ENCODE data around the gene SOST. TPM values are rescaled to one million over a fixed set of nuclear protein-coding genes. Genes with fewer than 3 reads are reported as not detected.
A peak's percentile ranks its signal among the peaks of the same experiment; 100 is the strongest.

Gene SOST
- polyA plus RNA-seq, 1 of the 3 experiments (the other 2 are of a cell fraction), result not detected

- Histone ChIP-seq H3K4me1 (ENCODE audit: control insufficient read depth in 1 of 2, insufficient read depth in 2 of 2, low read depth in 1 of 2, low read length in 1 of 2) (no peaks in the 10 kb centered on the region), H2AFZ (ENCODE audit: low read depth) (no peak overlapping the region), H3K27me3 (ENCODE audit: insufficient read depth) (no peaks in the 10 kb centered on the region), H4K20me1 (ENCODE audit: insufficient read depth) (no peaks in the 10 kb centered on the region), H3K36me3 (replicated peaks in 1 of 2; ENCODE audit: control insufficient read depth in 1 of 2, insufficient read depth in 2 of 2, low read length in 1 of 2) (peaks cover 17 to 37% of the 10 kb centered on the region in 2 experiments), H3K9ac (no peak overlapping the region), H3K4me2 (no peak overlapping the region), H3K79me2 (ENCODE audit: insufficient read depth) (no peaks in the 10 kb centered on the region), H3F3A (replicated peaks; ENCODE audit: insufficient read depth) (peaks cover 26% of the 10 kb centered on the region), H3K4me3 (ENCODE audit: low read depth in 2 of 2, low read length in 1 of 2) (no peak overlapping the region), H3K27ac (ENCODE audit: low read depth in 2 of 2, low read length in 1 of 2) (no peak overlapping the region), H3K9me2 (no peaks in the 10 kb centered on the region), H3K9me3 (no peaks in the 10 kb centered on the region)
- CTCF ChIA-PET, result interaction anchor here (0.6 to 3.3 kb wide), 30 partner anchors 10 to 330 kb away, joined by 3 to 59 read pairs (median 4); partner anchors contain the start of genes CD300LG, CFAP97D1 and DUSP3
- POLR2A ChIA-PET, result interaction anchor here (1.5 kb wide), 1 partner anchor 79 kb away, joined by 4 read pairs; no protein-coding TSS in a partner anchor
- 84% methylated on average over 6 of the region's 6 CpGs for WGBS (ENCODE audit: low lambda C conversion rate)
- no peak for DNase-seq
- no peak for TF ChIP-seq SIN3A (IDR thresholded peaks at IDR 0.05; ENCODE audit: borderline replicate concordance, low read depth, low read length)
- TF ChIP-seq TAF1 (IDR thresholded peaks at IDR 0.05; ENCODE audit: borderline replicate concordance, low read depth, low read length), result no peak
- no peak for TF ChIP-seq SMC3 (IDR thresholded peaks at IDR 0.05; ENCODE audit: low read depth, low read length)
- TF ChIP-seq GABPA (IDR thresholded peaks at IDR 0.05; ENCODE audit: low read depth), result no peak
- TF ChIP-seq ZBTB33 (IDR thresholded peaks at IDR 0.05; ENCODE audit: borderline replicate concordance, low read depth), result no peak
- no peak for TF ChIP-seq TEAD4 (IDR thresholded peaks at IDR 0.05; ENCODE audit: borderline replicate concordance, insufficient read depth)
- TF ChIP-seq RXRA (IDR thresholded peaks at IDR 0.05; ENCODE audit: borderline replicate concordance, low read depth), result no peak
- TF ChIP-seq RCOR1 (IDR thresholded peaks at IDR 0.05; ENCODE audit: low read length), result no peak
- no peak for TF ChIP-seq RAD21 (IDR thresholded peaks at IDR 0.05; ENCODE audit: low read length)
- no peak for TF ChIP-seq FOXM1 (IDR thresholded peaks at IDR 0.05; ENCODE audit: low read depth)
- no peak for TF ChIP-seq JUND (IDR thresholded peaks at IDR 0.05)
- no peak for TF ChIP-seq TCF12 (IDR thresholded peaks at IDR 0.05)
- no peak for TF ChIP-seq ELF1 (IDR thresholded peaks at IDR 0.05)
These were observed 8.6 kb upstream of the SOST start for GRCh38 chr17:43767053-43767712.

- Histone ChIP-seq H3F3A (replicated peaks; ENCODE audit: insufficient read depth) (peaks cover 26% of the 10 kb centered on the region), H3K9me2 (no peaks in the 10 kb centered on the region), H3K4me2 (no peak overlapping the region), H4K20me1 (ENCODE audit: insufficient read depth) (no peaks in the 10 kb centered on the region), H2AFZ (ENCODE audit: low read depth) (no peak overlapping the region), H3K27ac (ENCODE audit: low read depth in 2 of 2, low read length in 1 of 2) (no peak overlapping the region), H3K27me3 (ENCODE audit: insufficient read depth) (no peaks in the 10 kb centered on the region), H3K4me1 (ENCODE audit: control insufficient read depth in 1 of 2, insufficient read depth in 2 of 2, low read depth in 1 of 2, low read length in 1 of 2) (no peaks in the 10 kb centered on the region), H3K79me2 (ENCODE audit: insufficient read depth) (no peaks in the 10 kb centered on the region), H3K4me3 (ENCODE audit: low read depth in 2 of 2, low read length in 1 of 2) (no peak overlapping the region; a peak in 1 of 4 replicates), H3K9ac (no peak overlapping the region), H3K9me3 (no peaks in the 10 kb centered on the region), H3K36me3 (replicated peaks in 1 of 2; ENCODE audit: control insufficient read depth in 1 of 2, insufficient read depth in 2 of 2, low read length in 1 of 2) (peaks cover 12 to 34% of the 10 kb centered on the region in 2 experiments)
- CTCF ChIA-PET, result interaction anchor here (0.6 to 3.3 kb wide), 50 partner anchors 10 to 369 kb away, joined by 3 to 59 read pairs (median 3); partner anchors contain the start of genes CD300LG, CFAP97D1 and DUSP3
- peak; percentile 74 for DNase-seq
- TF ChIP-seq SMC3 (IDR thresholded peaks at IDR 0.05; ENCODE audit: low read depth, low read length) (peak; percentile 32; the same call in 1 of the 2 replicates), CTCF (IDR thresholded peaks at IDR 0.05) (peak; percentile 97), RFX5 (IDR thresholded peaks at IDR 0.05; ENCODE audit: low read length) (no peak), ELF1 (IDR thresholded peaks at IDR 0.05) (no peak), TAF1 (IDR thresholded peaks at IDR 0.05; ENCODE audit: borderline replicate concordance, low read depth, low read length) (no peak), IRF3 (IDR thresholded peaks at IDR 0.05; ENCODE audit: low read depth, low read length) (no peak), RAD21 (IDR thresholded peaks at IDR 0.05; ENCODE audit: low read length) (peak; percentile 53), MAX (IDR thresholded peaks at IDR 0.05; ENCODE audit: low read depth) (no peak)
- WGBS (ENCODE audit: low lambda C conversion rate), result 57% methylated on average over 7 of the region's 7 CpGs
- POLR2A ChIA-PET, result no interaction called here
These were observed 7.9 kb upstream of the SOST start for GRCh38 chr17:43766413-43767052.
